ENCODE results near the gene KLK3.

Gene KLK3

GRCh38 chr19:50898018-50898417, 43.3 kb downstream of the KLK3 start:
- no peak for DNase-seq (ENCODE audit: low read depth)

DNA sequence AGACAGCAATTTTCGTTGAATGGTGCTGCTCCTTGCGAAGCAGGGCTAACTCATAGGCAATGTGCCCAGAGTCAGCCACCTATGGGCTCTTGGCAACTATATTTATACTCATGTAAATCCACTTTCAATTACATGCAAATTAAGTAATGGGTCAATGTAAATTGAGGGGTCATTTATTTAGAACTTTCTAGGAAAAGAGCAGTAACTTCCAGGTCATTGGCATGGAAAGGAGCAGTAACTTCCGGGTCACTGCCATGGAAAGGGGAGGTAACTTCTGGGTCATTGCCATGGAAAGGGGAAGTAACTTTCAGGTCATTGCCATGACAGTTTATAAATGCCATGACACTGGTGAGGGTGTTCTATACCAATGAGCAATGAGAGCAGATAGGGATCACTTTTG, 44.9 kb downstream of the KLK3 start:
- DNase-seq (ENCODE audit: low read depth) = no peak

DNA sequence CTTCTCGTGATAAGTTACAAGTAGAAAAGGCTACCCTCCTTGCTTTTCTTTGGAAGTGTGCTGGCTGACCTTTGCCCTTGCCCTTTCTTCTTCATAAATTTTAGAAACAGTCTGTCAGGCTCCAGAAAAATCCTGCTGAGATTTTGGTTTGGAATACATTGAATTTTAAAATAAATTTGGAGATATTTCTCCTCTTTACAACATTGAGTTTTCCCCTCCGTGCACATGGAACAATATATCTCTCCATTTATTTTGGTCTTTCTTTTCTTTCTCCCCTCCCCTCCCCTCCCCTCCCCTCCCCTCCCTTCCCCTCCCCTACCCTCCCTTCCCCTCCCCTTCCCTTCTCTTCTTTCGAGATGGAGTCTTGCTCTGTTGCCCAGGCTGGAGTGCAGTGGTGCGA, 47.9 kb downstream of the KLK3 start:
- no peak for DNase-seq (ENCODE audit: low read depth)

GRCh38 chr19:50906217-50906616, 51.5 kb downstream of the KLK3 start:
- DNase-seq (ENCODE audit: low read depth) = no peak

DNA sequence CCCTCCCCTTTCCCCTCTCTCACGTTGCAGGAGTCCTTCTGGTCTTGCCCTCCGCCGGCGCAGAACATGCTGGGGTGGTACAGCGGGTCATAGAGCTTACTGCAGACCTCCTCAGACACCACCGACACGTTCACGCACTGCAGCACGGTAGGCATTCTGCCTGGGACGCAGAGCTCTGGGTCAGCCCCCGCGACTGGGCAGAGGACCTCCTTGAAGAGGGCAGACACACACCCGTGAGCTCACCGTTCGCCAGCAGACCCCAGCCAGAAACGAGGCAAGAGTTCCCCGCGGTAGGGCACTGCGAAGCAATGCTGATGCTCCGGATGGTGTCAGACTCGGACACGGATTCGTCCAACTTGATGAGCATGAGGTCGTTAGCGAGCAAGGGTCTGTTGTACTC, 53.6 kb downstream of the KLK3 start:
- no peak for DNase-seq (ENCODE audit: low read depth)

GRCh38 chr19:50909240-50910070, 54.7 kb downstream of the KLK3 start:
- DNase-seq (ENCODE audit: low read depth) = no peak

Data from stromal cell of bone marrow (primary cell).